Stimulated activated CD8-positive, alpha-beta memory T cell treated with anti-CD3 and anti-CD28 coated beads, Interleukin-12 subunit alpha, Interleukin-12 subunit beta, amount 100 ng/mL, for 24 hours (primary cell): ENCODE measurements around the gene ZNF560.
A peak's percentile ranks its signal among the peaks of the same experiment; 100 is the strongest.
"Not testable (repeated sequence)": the region's sequence is repeated elsewhere in the genome, so short reads cannot be mapped to it uniquely, and the experiment has no call there.

Source experiments
- DNase-seq: peaks from one replicate; pipeline ENCODE4 v3.0.0-alpha.2; 2020; ENCODE audit errors: extremely low read depth

Gene ZNF560

GRCh38 chr19:9498183-9498902 lies at the start of gene ZNF560:
Gene ZNF560 (minus strand): TSS chr19:9498616. CDS start chr19:9475313, 23,303 bp downstream.
- no peak for DNase-seq

- DNase-seq: no peak
These were observed 49.5 kb upstream of the ZNF560 start for GRCh38 chr19:9547870-9548269.

- DNase-seq: not testable (repeated sequence)
These were observed 42.9 kb upstream of the ZNF560 start for GRCh38 chr19:9541281-9541680.

GRCh38 chr19:9539921-9540320 lies 41.5 kb upstream of the ZNF560 start:
- DNase-seq: not testable (repeated sequence)

GRCh38 chr19:9539201-9539600 lies 40.8 kb upstream of the ZNF560 start:
- DNase-seq: not testable (repeated sequence)

GRCh38 chr19:9538183-9539058 lies 40.0 kb upstream of the ZNF560 start, which contains the start of gene ZNF426:
Gene ZNF426 (minus strand): TSS chr19:9538645. CDS start chr19:9536232, 2,413 bp downstream.
- peak; percentile 68 for DNase-seq

- no peak for DNase-seq
These were observed 37.5 kb upstream of the ZNF560 start for GRCh38 chr19:9535934-9536333.

GRCh38 chr19:9531933-9532332 lies 33.5 kb upstream of the ZNF560 start:
- no peak for DNase-seq

- DNase-seq: no peak
These were observed 30.4 kb upstream of the ZNF560 start for GRCh38 chr19:9528757-9529336.

- DNase-seq: no peak
These were observed 25.6 kb upstream of the ZNF560 start for GRCh38 chr19:9523885-9524474.

GRCh38 chr19:9507285-9507684 lies 8.9 kb upstream of the ZNF560 start:
- no peak for DNase-seq

- no peak for DNase-seq
These were observed 2.4 kb upstream of the ZNF560 start for GRCh38 chr19:9500796-9501195.

GRCh38 chr19:9494096-9494495 lies 4.3 kb downstream of the ZNF560 start:
- DNase-seq: no peak

- DNase-seq: no peak
These were observed 11.4 kb downstream of the ZNF560 start for GRCh38 chr19:9487016-9487415.

GRCh38 chr19:9485140-9485539 lies 13.3 kb downstream of the ZNF560 start:
- DNase-seq: no peak

GRCh38 chr19:9474975-9475374 lies 23.4 kb downstream of the ZNF560 start:
- no peak for DNase-seq

- no peak for DNase-seq
These were observed 31.3 kb downstream of the ZNF560 start for GRCh38 chr19:9467161-9467560.

- DNase-seq: no peak
These were observed 36.5 kb downstream of the ZNF560 start for GRCh38 chr19:9461938-9462337.

- no peak for DNase-seq
These were observed 42.3 kb downstream of the ZNF560 start for GRCh38 chr19:9456018-9456689.

GRCh38 chr19:9453953-9454352 lies 44.5 kb downstream of the ZNF560 start:
- no peak for DNase-seq

GRCh38 chr19:9445037-9445436 lies 53.4 kb downstream of the ZNF560 start:
- no peak for DNase-seq
